COLO829 (cell line): ENCODE results near the gene PDE1A.

Experiments
- DNase-seq: peaks from one replicate; pipeline ENCODE4 v3.0.0; 2012; ENCODE audit warnings: low spot score

Gene PDE1A

GRCh38 chr2:182267971-182268370, 158.9 kb downstream of the PDE1A start:
- DNase-seq = no peak

GRCh38 chr2:182266909-182267308, 159.9 kb downstream of the PDE1A start:
- DNase-seq = no peak

GRCh38 chr2:182265718-182266117, 161.1 kb downstream of the PDE1A start:
- no peak for DNase-seq

GRCh38 chr2:182261860-182262387, 164.9 kb downstream of the PDE1A start:
- no peak for DNase-seq

GRCh38 chr2:182259629-182260150, 167.1 kb downstream of the PDE1A start:
- no peak for DNase-seq

GRCh38 chr2:182252534-182252933, 174.3 kb downstream of the PDE1A start:
- DNase-seq = no peak

GRCh38 chr2:182248898-182249297, 177.9 kb downstream of the PDE1A start:
- DNase-seq = no peak

GRCh38 chr2:182248362-182248761, 178.5 kb downstream of the PDE1A start:
- peak; percentile 11 for DNase-seq

- DNase-seq = no peak
These were observed 179.0 kb downstream of the PDE1A start for GRCh38 chr2:182247831-182248230.

- DNase-seq = peak; percentile 5
These were observed 180.9 kb downstream of the PDE1A start for GRCh38 chr2:182245963-182246362.

GRCh38 chr2:182242609-182243008, 184.2 kb downstream of the PDE1A start:
- no peak for DNase-seq

GRCh38 chr2:182241936-182242335, 184.9 kb downstream of the PDE1A start:
- no peak for DNase-seq

GRCh38 chr2:182240862-182241371, 185.9 kb downstream of the PDE1A start:
- DNase-seq = no peak

GRCh38 chr2:182230561-182230960, 196.3 kb downstream of the PDE1A start:
- DNase-seq = no peak

GRCh38 chr2:182229297-182229696, 197.5 kb downstream of the PDE1A start:
- no peak for DNase-seq

GRCh38 chr2:182228741-182229140, 198.1 kb downstream of the PDE1A start:
- DNase-seq = no peak

- DNase-seq = no peak
These were observed 198.8 kb downstream of the PDE1A start for GRCh38 chr2:182228073-182228473.

- no peak for DNase-seq
These were observed 200.0 kb downstream of the PDE1A start for GRCh38 chr2:182226807-182227206.

GRCh38 chr2:182224669-182225068, 202.2 kb downstream of the PDE1A start:
- DNase-seq = no peak

- DNase-seq = no peak
These were observed 205.8 kb downstream of the PDE1A start for GRCh38 chr2:182220998-182221397.

- no peak for DNase-seq
These were observed 206.5 kb downstream of the PDE1A start for GRCh38 chr2:182220335-182220734.

GRCh38 chr2:182210669-182211068, 216.2 kb downstream of the PDE1A start:
- no peak for DNase-seq

GRCh38 chr2:182208421-182208820, 218.4 kb downstream of the PDE1A start:
- no peak for DNase-seq

- no peak for DNase-seq
These were observed 219.6 kb downstream of the PDE1A start for GRCh38 chr2:182207049-182207746.
